GM18511 (cell line): ENCODE results near the gene KCNN3.

Experiments used
- ATAC-seq: cut with Tn5 transposase; IDR thresholded peaks from one replicate; pipeline ENCODE4 v1.9.1; 2021; ENCODE audit warnings: mild to moderate bottlenecking, moderate library complexity; ENCODE audit not compliant: unreplicated experiment

KCNN3 gene

GRCh38 chr1:154861607-154862094, 8.4 kb downstream of the KCNN3 start:
- no peak for ATAC-seq

- ATAC-seq, result peak; percentile 76
These were observed 9.8 kb downstream of the KCNN3 start for GRCh38 chr1:154860156-154860870.

- ATAC-seq, result peak; percentile 54
These were observed 10.3 kb downstream of the KCNN3 start for GRCh38 chr1:154859786-154860155.

- ATAC-seq, result no peak
These were observed 10.8 kb downstream of the KCNN3 start for GRCh38 chr1:154859151-154859785.

GRCh38 chr1:154857441-154858215, 12.5 kb downstream of the KCNN3 start:
- no peak for ATAC-seq

GRCh38 chr1:154857022-154857421, 13.1 kb downstream of the KCNN3 start:
- no peak for ATAC-seq

- ATAC-seq, result no peak
These were observed 13.5 kb downstream of the KCNN3 start for GRCh38 chr1:154856544-154856943.

- ATAC-seq, result no peak
These were observed 14.0 kb downstream of the KCNN3 start for GRCh38 chr1:154856049-154856448.

GRCh38 chr1:154855186-154855851, 14.8 kb downstream of the KCNN3 start:
- no peak for ATAC-seq

- no peak for ATAC-seq
These were observed 17.2 kb downstream of the KCNN3 start for GRCh38 chr1:154852845-154853244.

GRCh38 chr1:154851392-154852177, 18.5 kb downstream of the KCNN3 start:
- ATAC-seq, result no peak

GRCh38 chr1:154849645-154850131, 20.4 kb downstream of the KCNN3 start:
- peak; percentile 64 for ATAC-seq

GRCh38 chr1:154848983-154849382, 21.1 kb downstream of the KCNN3 start:
- ATAC-seq, result no peak

GRCh38 chr1:154847891-154848290, 22.2 kb downstream of the KCNN3 start:
- no peak for ATAC-seq

GRCh38 chr1:154846565-154847442, 23.3 kb downstream of the KCNN3 start:
- ATAC-seq, result no peak

- ATAC-seq, result no peak
These were observed 24.2 kb downstream of the KCNN3 start for GRCh38 chr1:154845879-154846278.

- ATAC-seq, result no peak
These were observed 24.9 kb downstream of the KCNN3 start for GRCh38 chr1:154845174-154845573.

GRCh38 chr1:154844297-154844681, 25.8 kb downstream of the KCNN3 start:
- ATAC-seq, result no peak

GRCh38 chr1:154843636-154844296, 26.3 kb downstream of the KCNN3 start:
- no peak for ATAC-seq
